T-helper 1 cell treated with Interleukin-12 subunit alpha and Interleukin-12 subunit beta and Interleukin-4 antibody, amounts not matched to agents 30 μg/mL and 1 μg/mL, for 36 hours (primary cell): ENCODE measurements around the gene DDX54.

Experiments
- H3K27ac Mint-ChIP-seq: one replicate; pipeline ENCODE4 v1.8.0; 2021; ENCODE audit warnings: mild to moderate bottlenecking, mixed read lengths
- H3K27me3 Mint-ChIP-seq: one replicate; pipeline ENCODE4 v1.8.0; 2021; ENCODE audit warnings: low read depth, mixed read lengths
- H3K36me3 Mint-ChIP-seq: one replicate; pipeline ENCODE4 v1.8.0; 2021; ENCODE audit warnings: low read depth, mixed read lengths
- H3K4me1 Mint-ChIP-seq: one replicate; pipeline ENCODE4 v1.8.0; 2021; ENCODE audit warnings: low read depth, mixed read lengths
- H3K4me3 Mint-ChIP-seq: one replicate; pipeline ENCODE4 v1.8.0; 2021; ENCODE audit warnings: mild to moderate bottlenecking, moderate library complexity, mixed read lengths
- H3K9me3 Mint-ChIP-seq: one replicate; pipeline ENCODE4 v1.8.0; 2021; ENCODE audit warnings: mixed read lengths

Gene DDX54

DNA sequence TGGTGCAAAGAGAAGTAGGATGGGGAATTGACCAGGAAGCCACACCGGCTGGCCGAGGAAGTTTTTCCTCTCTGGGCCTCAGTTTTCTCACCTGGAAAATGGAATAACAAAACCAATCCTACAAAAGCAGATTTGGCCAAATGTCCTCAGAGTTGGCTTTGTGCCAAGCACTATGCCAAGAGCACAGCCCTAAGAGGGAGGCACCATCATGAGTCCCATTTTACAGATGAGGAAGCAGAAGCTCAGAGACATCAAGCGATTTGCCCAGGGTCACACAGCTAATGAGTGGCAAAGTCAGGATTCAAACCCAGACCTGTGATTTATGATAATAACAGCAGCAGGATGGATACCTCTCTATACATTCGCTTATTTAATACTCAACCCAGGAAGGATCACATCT lies 77.0 kb downstream of the DDX54 start:
- peaks cover 5% of the 10 kb centered on the region for H3K27me3 Mint-ChIP-seq
- no peaks in the 10 kb centered on the region for H3K36me3 Mint-ChIP-seq
- no peaks in the 10 kb centered on the region for H3K9me3 Mint-ChIP-seq
- peaks cover 6% of the 10 kb centered on the region for H3K4me1 Mint-ChIP-seq
- no peak overlapping the region for H3K27ac Mint-ChIP-seq
- no peak overlapping the region for H3K4me3 Mint-ChIP-seq
